ENCODE data around the gene CLK4. TPM values are rescaled to one million over a fixed set of nuclear protein-coding genes. Genes with fewer than 3 reads are reported as not detected.
A peak's percentile ranks its signal among the peaks of the same experiment; 100 is the strongest.

The CLK4 gene
- 10 to 100 TPM; 18.4 to 44.9 (median 27.0) TPM for total RNA-seq

GRCh38 chr5:178626484-178627258 is at the start of gene CLK4:
Gene CLK4, minus strand, starts transcription at chr5:178627050. Its CDS starts 3,634 bp downstream, at chr5:178623416.
- in situ Hi-C loops (cut with MboI; ENCODE audit: low pct_unique_long_range_greater_than_20kb in 2 of 9, low sequenced_read_pairs in 9 of 9, unreplicated experiment in 9 of 9), result no loop called here
- 0 to 11% (median 0%) methylated on average over 6 to 44 of the region's 79 CpGs; no CpG with 5 or more reads in 5 of the 10 experiments for WGBS, 10 experiments

GRCh38 chr5:178675922-178676321 is 49.1 kb upstream of the CLK4 start:
- H3K4me3 ChIP-seq, result no peak overlapping the region
- WGBS, 10 experiments, result 25 to 95% (median 65%) methylated on average over 1 to 3 of the region's 3 CpGs; no CpG with 5 or more reads in 2 of the 10 experiments
- ATAC-seq (replicated peaks in 6 of 8), result no peak

More at GRCh38 chr5:178626484-178627258, at the start of gene CLK4:
- peaks cover 7 to 19% of the 10 kb centered on the region in 2 donors for H3K4me1 ChIP-seq (replicated peaks in 1 of 2)
- peak within 1 kb of the TSS; percentile 74 to 99 (median 90) for H3K4me3 ChIP-seq
- peak; percentile 77 to 90 (median 88) for ATAC-seq (replicated peaks in 6 of 8)
- peak within 1 kb of the TSS; percentile 95 to 97 for H3K27ac ChIP-seq

GRCh38 chr5:178674334-178674733 is 47.5 kb upstream of the CLK4 start:
- H3K4me1 ChIP-seq (replicated peaks in 1 of 2), result peaks cover 0 to 5% of the 10 kb centered on the region in 2 donors
- in situ Hi-C loops (cut with MboI; ENCODE audit: low pct_unique_long_range_greater_than_20kb in 2 of 9, low sequenced_read_pairs in 9 of 9, unreplicated experiment in 9 of 9), result no loop called here
- no peak overlapping the region for H3K27ac ChIP-seq
- no peak overlapping the region for H3K4me3 ChIP-seq
- ATAC-seq (replicated peaks in 6 of 8), result no peak

More at GRCh38 chr5:178675922-178676321, 49.1 kb upstream of the CLK4 start:
- in situ Hi-C loops (cut with MboI; ENCODE audit: low pct_unique_long_range_greater_than_20kb in 2 of 9, low sequenced_read_pairs in 9 of 9, unreplicated experiment in 9 of 9), result no loop called here
- Histone ChIP-seq H3K27ac (no peak overlapping the region), H3K4me1 (replicated peaks in 1 of 2) (peaks cover 0 to 5% of the 10 kb centered on the region in 2 donors)

- in situ Hi-C loops (cut with MboI; ENCODE audit: low pct_unique_long_range_greater_than_20kb in 2 of 9, low sequenced_read_pairs in 9 of 9, unreplicated experiment in 9 of 9), result no loop called here
- Histone ChIP-seq H3K4me1 (replicated peaks in 1 of 2) (peaks cover 0 to 5% of the 10 kb centered on the region in 2 donors), H3K4me3 (no peak overlapping the region), H3K27ac (no peak overlapping the region)
- 25 to 83% (median 43%) methylated on average over 1 to 10 of the region's 10 CpGs; no CpG with 5 or more reads in 3 of the 10 experiments for WGBS, 10 experiments
- ATAC-seq (replicated peaks in 6 of 8), result no peak
These were observed 47.0 kb upstream of the CLK4 start for GRCh38 chr5:178673801-178674295.

- WGBS, 10 experiments, result 3 to 100% (median 42%) methylated on average over 2 to 4 of the region's 4 CpGs; no CpG with 5 or more reads in 2 of the 10 experiments
- no peak overlapping the region for H3K4me3 ChIP-seq
- in situ Hi-C loops (cut with MboI; ENCODE audit: low pct_unique_long_range_greater_than_20kb in 2 of 9, low sequenced_read_pairs in 9 of 9, unreplicated experiment in 9 of 9), result no loop called here
- no peak overlapping the region for H3K27ac ChIP-seq
- ATAC-seq (replicated peaks in 6 of 8), result no peak
- peaks cover 0 to 5% of the 10 kb centered on the region in 2 donors for H3K4me1 ChIP-seq (replicated peaks in 1 of 2)
These were observed 45.8 kb upstream of the CLK4 start for GRCh38 chr5:178672630-178673029.

GRCh38 chr5:178671602-178672144 is 44.8 kb upstream of the CLK4 start:
- 0 to 78% (median 20%) methylated on average over 2 to 7 of the region's 7 CpGs; no CpG with 5 or more reads in 2 of the 10 experiments for WGBS, 10 experiments
- Histone ChIP-seq H3K4me3 (no peak overlapping the region), H3K27ac (peak overlapping the region in 1 of 2 donors; percentile 35), H3K4me1 (replicated peaks in 1 of 2) (peaks cover 0 to 5% of the 10 kb centered on the region in 2 donors)
- ATAC-seq (replicated peaks in 6 of 8), result peak in 3 of 8 experiments; percentile 35 to 85 (median 47)
- in situ Hi-C loops (cut with MboI; ENCODE audit: low pct_unique_long_range_greater_than_20kb in 2 of 9, low sequenced_read_pairs in 9 of 9, unreplicated experiment in 9 of 9), result no loop called here

- Histone ChIP-seq H3K4me3 (no peak overlapping the region), H3K27ac (no peak overlapping the region), H3K4me1 (replicated peaks in 1 of 2) (peaks cover 0 to 5% of the 10 kb centered on the region in 2 donors)
- in situ Hi-C loops (cut with MboI; ENCODE audit: low pct_unique_long_range_greater_than_20kb in 2 of 9, low sequenced_read_pairs in 9 of 9, unreplicated experiment in 9 of 9), result no loop called here
- ATAC-seq (replicated peaks in 6 of 8), result no peak
- 4 to 96% (median 82%) methylated on average over 3 to 9 of the region's 10 CpGs; no CpG with 5 or more reads in 1 of the 10 experiments for WGBS, 10 experiments
These were observed 43.6 kb upstream of the CLK4 start for GRCh38 chr5:178670351-178670885.

GRCh38 chr5:178668579-178668978 is 41.7 kb upstream of the CLK4 start:
- no peak overlapping the region for H3K27ac ChIP-seq
- H3K4me1 ChIP-seq (replicated peaks in 1 of 2), result peaks cover 0 to 5% of the 10 kb centered on the region in 2 donors
- WGBS, 10 experiments, result 80 to 97% (median 87%) methylated on average over 1 to 7 of the region's 7 CpGs; no CpG with 5 or more reads in 4 of the 10 experiments
- in situ Hi-C loops (cut with MboI; ENCODE audit: low pct_unique_long_range_greater_than_20kb in 2 of 9, low sequenced_read_pairs in 9 of 9, unreplicated experiment in 9 of 9), result no loop called here
- no peak overlapping the region for H3K4me3 ChIP-seq
- no peak for ATAC-seq (replicated peaks in 6 of 8)

GRCh38 chr5:178667688-178668087 is 40.8 kb upstream of the CLK4 start:
- H3K27ac ChIP-seq, result no peak overlapping the region
- 20 to 100% (median 65%) methylated on average over 1 to 4 of the region's 10 CpGs; no CpG with 5 or more reads in 3 of the 10 experiments for WGBS, 10 experiments
- ATAC-seq (replicated peaks in 6 of 8), result no peak
- in situ Hi-C loops (cut with MboI; ENCODE audit: low pct_unique_long_range_greater_than_20kb in 2 of 9, low sequenced_read_pairs in 9 of 9, unreplicated experiment in 9 of 9), result no loop called here
- H3K4me1 ChIP-seq (replicated peaks in 1 of 2), result peaks cover 0 to 5% of the 10 kb centered on the region in 2 donors
- no peak overlapping the region for H3K4me3 ChIP-seq

GRCh38 chr5:178667101-178667500 is 40.3 kb upstream of the CLK4 start:
- ATAC-seq (replicated peaks in 6 of 8), result peak in 1 of 8 experiments; percentile 36
- WGBS, 10 experiments, result 0 to 77% (median 37%) methylated on average over 2 to 3 of the region's 5 CpGs; no CpG with 5 or more reads in 4 of the 10 experiments
- H3K4me3 ChIP-seq, result no peak overlapping the region
- H3K4me1 ChIP-seq (replicated peaks in 1 of 2), result peaks cover 0 to 4% of the 10 kb centered on the region in 2 donors
- in situ Hi-C loops (cut with MboI; ENCODE audit: low pct_unique_long_range_greater_than_20kb in 2 of 9, low sequenced_read_pairs in 9 of 9, unreplicated experiment in 9 of 9), result no loop called here
- no peak overlapping the region for H3K27ac ChIP-seq

GRCh38 chr5:178664141-178664540 is 37.3 kb upstream of the CLK4 start:
- in situ Hi-C loops (cut with MboI; ENCODE audit: low pct_unique_long_range_greater_than_20kb in 2 of 9, low sequenced_read_pairs in 9 of 9, unreplicated experiment in 9 of 9), result no loop called here
- no peak overlapping the region for H3K4me3 ChIP-seq
- no peak for ATAC-seq (replicated peaks in 6 of 8)
- no peak overlapping the region for H3K27ac ChIP-seq
- 0 to 92% (median 60%) methylated on average over 1 to 3 of the region's 3 CpGs; no CpG with 5 or more reads in 3 of the 10 experiments for WGBS, 10 experiments
- H3K4me1 ChIP-seq (replicated peaks in 1 of 2), result no peaks in the 10 kb centered on the region

GRCh38 chr5:178662541-178662860 is 35.7 kb upstream of the CLK4 start:
- no peaks in the 10 kb centered on the region for H3K4me1 ChIP-seq (replicated peaks in 1 of 2)
- no peak overlapping the region for H3K27ac ChIP-seq
- no peak overlapping the region for H3K4me3 ChIP-seq
- ATAC-seq (replicated peaks in 6 of 8), result no peak
- in situ Hi-C loops (cut with MboI; ENCODE audit: low pct_unique_long_range_greater_than_20kb in 2 of 9, low sequenced_read_pairs in 9 of 9, unreplicated experiment in 9 of 9), result no loop called here
- 10 to 91% (median 70%) methylated on average over 2 to 9 of the region's 10 CpGs; no CpG with 5 or more reads in 3 of the 10 experiments for WGBS, 10 experiments

Data from motor neuron (in vitro differentiated cells).